Measurements from ENCODE around the gene NKG7.

Gene NKG7

DNA sequence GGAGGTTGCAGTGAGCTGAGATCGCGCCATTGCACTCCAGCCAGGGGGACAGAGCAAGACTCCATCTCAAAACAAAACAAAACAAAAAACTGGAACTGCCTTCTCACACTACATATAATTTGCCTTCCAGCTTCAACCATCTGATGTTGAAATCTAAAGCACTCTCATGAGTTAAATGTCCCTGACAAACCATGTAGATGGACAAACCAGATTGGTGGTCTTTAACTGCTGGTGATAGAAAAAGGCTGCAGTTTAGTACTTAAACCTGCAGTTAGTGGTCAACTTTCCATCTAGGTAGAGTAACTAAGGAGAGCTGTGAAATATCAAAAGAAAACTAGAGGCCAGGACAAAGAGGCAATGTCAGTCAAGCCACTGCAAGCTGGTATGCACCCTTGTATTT lies 23.7 kb upstream of the NKG7 start:
- no peak overlapping the region for H2AFZ ChIP-seq (ENCODE audit: low read length)
- H3K4me3 ChIP-seq (ENCODE audit: low read depth, low read length, poor library complexity, severe bottlenecking): no peak overlapping the region
- no peaks in the 10 kb centered on the region for H3F3A ChIP-seq (ENCODE audit: insufficient read depth, low read length)
- peak overlapping the region; percentile 89 for H3K27ac ChIP-seq (ENCODE audit: low read depth, low read length, poor library complexity, severe bottlenecking)
- H3K9me3 ChIP-seq (ENCODE audit: low read length): no peaks in the 10 kb centered on the region
- no peaks in the 10 kb centered on the region for H3K36me3 ChIP-seq (ENCODE audit: insufficient read depth, low read length)
- H3K4me2 ChIP-seq (ENCODE audit: low read length): peak overlapping the region; percentile 90; the same call in 1 of the 2 replicates
- TF ChIP-seq EZH2 (IDR thresholded peaks at IDR 0.05; ENCODE audit: borderline replicate concordance, low read length): no peak
- TF ChIP-seq, protein P1, sequence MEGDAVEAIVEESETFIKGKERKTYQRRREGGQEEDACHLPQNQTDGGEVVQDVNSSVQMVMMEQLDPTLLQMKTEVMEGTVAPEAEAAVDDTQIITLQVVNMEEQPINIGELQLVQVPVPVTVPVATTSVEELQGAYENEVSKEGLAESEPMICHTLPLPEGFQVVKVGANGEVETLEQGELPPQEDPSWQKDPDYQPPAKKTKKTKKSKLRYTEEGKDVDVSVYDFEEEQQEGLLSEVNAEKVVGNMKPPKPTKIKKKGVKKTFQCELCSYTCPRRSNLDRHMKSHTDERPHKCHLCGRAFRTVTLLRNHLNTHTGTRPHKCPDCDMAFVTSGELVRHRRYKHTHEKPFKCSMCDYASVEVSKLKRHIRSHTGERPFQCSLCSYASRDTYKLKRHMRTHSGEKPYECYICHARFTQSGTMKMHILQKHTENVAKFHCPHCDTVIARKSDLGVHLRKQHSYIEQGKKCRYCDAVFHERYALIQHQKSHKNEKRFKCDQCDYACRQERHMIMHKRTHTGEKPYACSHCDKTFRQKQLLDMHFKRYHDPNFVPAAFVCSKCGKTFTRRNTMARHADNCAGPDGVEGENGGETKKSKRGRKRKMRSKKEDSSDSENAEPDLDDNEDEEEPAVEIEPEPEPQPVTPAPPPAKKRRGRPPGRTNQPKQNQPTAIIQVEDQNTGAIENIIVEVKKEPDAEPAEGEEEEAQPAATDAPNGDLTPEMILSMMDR (IDR thresholded peaks at IDR 0.05; ENCODE audit: low read length): no peak
- H3K4me1 ChIP-seq (ENCODE audit: insufficient read depth, low read length, severe bottlenecking): peaks cover 28% of the 10 kb centered on the region
- no peaks in the 10 kb centered on the region for H4K20me1 ChIP-seq (ENCODE audit: insufficient read depth, low read length)
- no peak overlapping the region for H3K9ac ChIP-seq (ENCODE audit: low read length)
- no peaks in the 10 kb centered on the region for H3K79me2 ChIP-seq (ENCODE audit: insufficient read depth, low read length)
- no peaks in the 10 kb centered on the region for H3K9me2 ChIP-seq (ENCODE audit: low read depth, low read length)
- H3K27me3 ChIP-seq (ENCODE audit: insufficient read depth, low read length): no peaks in the 10 kb centered on the region

DNA sequence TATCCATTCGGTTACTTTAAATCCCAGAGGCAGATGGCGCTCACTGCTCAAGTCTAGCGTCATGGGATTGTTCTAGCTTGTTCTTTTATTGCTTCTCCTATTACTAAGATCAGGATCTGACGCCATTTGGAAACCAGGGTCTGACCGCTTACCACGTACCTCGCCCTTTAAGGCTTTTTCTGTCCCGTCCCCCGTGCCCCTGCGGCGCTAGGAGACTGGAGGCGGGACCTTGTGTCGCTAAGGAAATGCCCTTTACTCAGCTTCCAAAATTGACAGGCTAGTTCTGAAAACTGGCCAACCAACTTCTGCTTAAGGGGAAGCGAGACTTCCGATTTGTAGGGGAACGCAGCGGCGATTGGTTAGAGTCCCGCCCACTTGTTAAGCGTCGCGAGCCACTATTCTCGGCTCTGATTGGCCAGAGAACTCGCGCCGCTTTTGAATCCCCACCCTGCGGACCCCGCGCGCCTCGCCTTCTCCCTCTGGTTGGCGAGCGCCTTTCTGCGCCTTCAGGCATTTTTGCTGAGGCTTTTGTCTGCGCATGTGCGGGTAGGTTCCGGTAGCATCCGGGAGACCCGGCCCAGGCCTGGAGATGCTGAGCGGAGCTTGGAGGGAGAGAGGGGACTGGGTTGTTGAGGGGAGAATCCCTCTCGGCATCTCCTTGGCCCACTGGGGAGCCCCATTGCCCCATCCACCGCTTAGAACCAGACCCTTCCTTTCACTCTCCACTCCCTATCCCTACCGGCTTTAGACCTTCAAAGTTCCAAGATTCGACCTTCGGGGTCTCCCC lies 21.8 kb upstream of the NKG7 start:
- Histone ChIP-seq H3K27me3 (ENCODE audit: insufficient read depth, low read length) (no peaks in the 10 kb centered on the region), H2AFZ (ENCODE audit: low read length) (peak overlapping the region; percentile 98; the same call in 1 of the 2 replicates)
- TF ChIP-seq EZH2 (IDR thresholded peaks at IDR 0.05; ENCODE audit: borderline replicate concordance, low read length): no peak
- TF ChIP-seq, protein P1 (IDR thresholded peaks at IDR 0.05; ENCODE audit: low read length): no peak; the same call in 1 of the 2 replicates

DNA sequence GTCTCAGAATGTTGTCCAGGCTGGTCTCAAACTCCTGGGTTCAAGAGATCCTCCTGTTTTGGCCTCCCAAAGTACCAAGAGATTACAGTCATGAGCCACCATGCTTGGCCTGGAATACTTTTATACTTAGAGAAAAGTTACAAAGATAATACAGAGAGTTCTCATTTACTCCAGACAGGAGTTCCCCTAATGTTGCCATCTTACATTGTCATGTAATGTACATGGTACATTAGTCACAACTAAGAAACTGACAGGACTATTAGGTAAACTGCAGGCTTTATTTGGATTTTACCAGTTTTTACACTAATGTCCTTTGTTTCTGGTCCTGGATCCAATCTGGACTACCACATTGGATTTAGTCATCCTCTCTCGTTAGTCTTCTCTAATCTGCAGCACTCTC lies 20.2 kb upstream of the NKG7 start:
- Histone ChIP-seq H3K79me2 (ENCODE audit: insufficient read depth, low read length) (no peaks in the 10 kb centered on the region), H3K4me2 (ENCODE audit: low read length) (no peak overlapping the region), H4K20me1 (ENCODE audit: insufficient read depth, low read length) (no peaks in the 10 kb centered on the region), H3F3A (ENCODE audit: insufficient read depth, low read length) (no peaks in the 10 kb centered on the region), H3K9me3 (ENCODE audit: low read length) (no peaks in the 10 kb centered on the region), H2AFZ (ENCODE audit: low read length) (peak overlapping the region; percentile 41; the same call in 1 of the 2 replicates), H3K9me2 (ENCODE audit: low read depth, low read length) (no peaks in the 10 kb centered on the region), H3K4me3 (ENCODE audit: low read depth, low read length, poor library complexity, severe bottlenecking) (no peak overlapping the region), H3K27me3 (ENCODE audit: insufficient read depth, low read length) (no peaks in the 10 kb centered on the region), H3K9ac (ENCODE audit: low read length) (no peak overlapping the region), H3K36me3 (ENCODE audit: insufficient read depth, low read length) (no peaks in the 10 kb centered on the region), H3K27ac (ENCODE audit: low read depth, low read length, poor library complexity, severe bottlenecking) (no peak overlapping the region), H3K4me1 (ENCODE audit: insufficient read depth, low read length, severe bottlenecking) (peaks cover 43% of the 10 kb centered on the region)
- TF ChIP-seq, protein P1 (IDR thresholded peaks at IDR 0.05; ENCODE audit: low read length): no peak
- TF ChIP-seq EZH2 (IDR thresholded peaks at IDR 0.05; ENCODE audit: borderline replicate concordance, low read length): no peak

More for the DNA sequence above, 21.8 kb upstream of the NKG7 start:
- Histone ChIP-seq H3K9ac (ENCODE audit: low read length) (peak overlapping the region; percentile 94), H3K79me2 (ENCODE audit: insufficient read depth, low read length) (no peaks in the 10 kb centered on the region), H3K4me2 (ENCODE audit: low read length) (peak overlapping the region; percentile 99), H3K9me3 (ENCODE audit: low read length) (no peaks in the 10 kb centered on the region), H3K9me2 (ENCODE audit: low read depth, low read length) (no peaks in the 10 kb centered on the region), H3K4me3 (ENCODE audit: low read depth, low read length, poor library complexity, severe bottlenecking) (peak overlapping the region; percentile 74), H3K27ac (ENCODE audit: low read depth, low read length, poor library complexity, severe bottlenecking) (peak overlapping the region; percentile 89), H4K20me1 (ENCODE audit: insufficient read depth, low read length) (no peaks in the 10 kb centered on the region), H3F3A (ENCODE audit: insufficient read depth, low read length) (no peaks in the 10 kb centered on the region), H3K4me1 (ENCODE audit: insufficient read depth, low read length, severe bottlenecking) (peaks cover 43% of the 10 kb centered on the region), H3K36me3 (ENCODE audit: insufficient read depth, low read length) (no peaks in the 10 kb centered on the region)

Data from OCI-LY1 (cell line).